ENCODE data around the gene TGM1. TPM values are rescaled to one million over a fixed set of nuclear protein-coding genes. Genes with fewer than 3 reads are reported as not detected.

The TGM1 gene
- total RNA-seq, 1 donor from 2014 or later, result 0.63 TPM

DNA sequence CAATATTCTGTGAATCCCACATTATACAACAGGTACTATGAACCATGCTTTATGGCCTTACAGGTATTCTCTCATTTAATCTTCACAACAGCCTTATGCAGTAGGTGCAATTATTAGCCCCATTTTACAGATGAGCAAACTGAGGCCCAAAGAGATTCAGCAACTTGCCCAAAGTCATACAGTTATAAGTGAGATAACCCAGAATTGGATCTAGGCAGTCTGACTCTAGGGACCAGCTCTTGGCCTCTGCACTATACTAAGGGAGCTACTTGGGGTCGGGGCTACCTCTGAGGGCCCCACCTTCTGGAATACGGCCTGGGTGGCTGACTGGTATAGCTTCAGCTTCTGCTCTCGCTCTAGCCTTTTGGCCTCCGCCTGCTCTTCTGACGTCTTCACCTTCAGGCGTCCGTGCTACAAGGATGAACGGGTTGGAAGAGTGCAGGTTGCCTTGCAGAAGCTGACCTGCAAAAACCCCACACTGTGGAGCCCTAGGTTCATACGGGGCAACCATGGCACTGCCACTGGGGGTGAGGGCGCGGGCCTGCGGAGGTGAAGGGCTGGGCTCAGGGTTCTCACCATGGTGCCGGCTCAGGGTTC lies 7.7 kb upstream of the TGM1 start:
- peak overlapping the region; percentile 89 for H3K4me3 ChIP-seq (ENCODE audit: low read depth, low read length)
- DNase-seq (ENCODE audit: low read depth), result no peak
- TF ChIP-seq CTCF (conservative IDR thresholded peaks at IDR 0.05; ENCODE audit: low read depth, low read length), result no peak

GRCh38 chr14:24269910-24270536 lies 7.0 kb upstream of the TGM1 start:
- no peak for DNase-seq (ENCODE audit: low read depth)
- no peak for TF ChIP-seq CTCF (conservative IDR thresholded peaks at IDR 0.05; ENCODE audit: low read depth, low read length)
- H3K4me3 ChIP-seq (ENCODE audit: low read depth, low read length), result no peak overlapping the region

DNA sequence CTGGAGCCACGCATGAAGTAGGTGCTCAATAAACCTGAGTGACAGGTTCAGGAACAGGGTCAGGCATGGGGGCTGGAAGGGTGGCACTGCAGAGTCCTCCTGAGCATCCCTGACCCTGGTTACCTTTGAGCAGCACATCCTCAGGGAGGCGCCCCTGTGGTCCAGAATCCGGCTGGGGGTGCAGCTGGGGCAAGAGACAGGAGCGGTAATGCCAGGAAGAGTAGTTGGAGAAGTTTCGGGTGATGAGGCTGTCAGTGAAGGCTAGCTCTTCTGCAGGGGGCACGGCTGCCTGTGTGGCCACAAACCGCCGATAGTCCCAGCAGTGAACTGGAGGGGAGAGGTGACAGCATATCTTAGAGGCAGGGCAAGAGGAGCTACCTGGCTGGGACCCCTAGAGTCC lies 6.4 kb upstream of the TGM1 start:
- no peak for DNase-seq (ENCODE audit: low read depth)
- H3K4me3 ChIP-seq (ENCODE audit: low read depth, low read length), result no peak overlapping the region
- TF ChIP-seq CTCF (conservative IDR thresholded peaks at IDR 0.05; ENCODE audit: low read depth, low read length), result no peak

GRCh38 chr14:24268225-24268624 lies 5.2 kb upstream of the TGM1 start:
- TF ChIP-seq CTCF (conservative IDR thresholded peaks at IDR 0.05; ENCODE audit: low read depth, low read length), result no peak
- H3K4me3 ChIP-seq (ENCODE audit: low read depth, low read length), result no peak overlapping the region
- no peak for DNase-seq (ENCODE audit: low read depth)

- no peak for TF ChIP-seq CTCF (conservative IDR thresholded peaks at IDR 0.05; ENCODE audit: low read depth, low read length)
- DNase-seq (ENCODE audit: low read depth), result no peak
- H3K4me3 ChIP-seq (ENCODE audit: low read depth, low read length), result no peak overlapping the region
Measured at GRCh38 chr14:24267516-24267915, 4.5 kb upstream of the TGM1 start.

DNA sequence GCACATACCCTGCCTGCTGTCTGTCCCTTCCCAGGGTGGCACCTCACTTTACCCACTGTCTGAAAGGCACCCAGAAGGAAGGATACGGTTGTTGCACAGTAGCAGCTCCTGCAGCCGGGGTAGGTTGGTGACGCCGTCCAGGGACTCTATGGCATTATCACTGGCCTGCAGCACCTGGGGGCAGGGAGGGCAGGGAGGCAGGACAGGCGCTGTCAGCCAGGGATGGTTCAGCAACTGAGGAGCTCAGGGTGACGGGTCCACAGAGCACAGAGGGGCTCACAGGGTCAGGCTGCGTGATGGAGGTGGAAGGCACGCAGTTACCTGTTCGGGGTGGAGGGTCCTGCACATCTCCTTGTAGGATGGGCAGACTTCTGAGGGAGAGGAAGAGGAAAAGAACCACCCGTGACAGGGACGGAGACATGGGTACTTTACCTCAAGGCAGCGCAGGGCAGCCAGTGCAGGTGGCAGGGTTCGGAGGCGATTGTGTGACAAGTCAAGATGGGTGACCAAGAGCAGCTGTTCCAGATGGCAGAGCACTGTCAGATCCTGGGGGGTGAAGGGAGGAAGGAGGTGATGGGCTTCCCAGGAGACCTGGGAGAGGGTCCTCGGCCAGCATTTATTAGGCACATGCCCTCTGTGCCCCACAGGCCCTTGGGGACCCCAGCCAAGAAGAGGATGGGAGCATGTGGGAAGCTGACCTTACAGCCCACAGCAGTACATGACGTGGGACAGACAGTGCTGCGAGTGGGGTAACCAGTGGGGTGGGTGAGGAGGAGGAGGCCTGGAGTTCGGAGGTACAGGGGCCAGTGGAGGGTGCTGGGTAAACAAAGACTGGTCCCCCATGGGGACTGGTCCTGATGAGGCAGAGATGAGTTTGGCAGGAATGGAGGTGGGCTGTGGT lies 3.6 kb upstream of the TGM1 start:
- TF ChIP-seq CTCF (conservative IDR thresholded peaks at IDR 0.05; ENCODE audit: low read depth, low read length), result no peak
- DNase-seq (ENCODE audit: low read depth), result no peak
- no peak overlapping the region for H3K4me3 ChIP-seq (ENCODE audit: low read depth, low read length)
